Mesenchymal stem cell (in vitro differentiated cells and primary cell): Measurements from ENCODE around the gene C1QTNF4.
A peak's percentile ranks its signal among the peaks of the same experiment; 100 is the strongest.
"Not testable (repeated sequence)": the region's sequence is repeated elsewhere in the genome, so short reads cannot be mapped to it uniquely, and the experiment has no call there.

Source experiments
- DNase-seq: peaks from one replicate; pipeline ENCODE4 v3.0.0-alpha.2; 2013
- H2AFZ ChIP-seq: one replicate; pipeline ENCODE4 v1.6.1; 2013; ENCODE audit warnings: low read depth, mild to moderate bottlenecking, control low read depth, inconsistent platforms, low read length, moderate library complexity
- H2AK5ac ChIP-seq: 2 replicates; pipeline ENCODE4 v1.6.1; 2013; ENCODE audit warnings: low read length, moderate library complexity, mild to moderate bottlenecking, inconsistent platforms; ENCODE audit not compliant: severe bottlenecking
- H2BK120ac ChIP-seq: one replicate; pipeline ENCODE4 v1.6.1; 2013; ENCODE audit warnings: low read depth, mild to moderate bottlenecking, inconsistent platforms, low read length, moderate library complexity
- H2BK12ac ChIP-seq, 2 experiments: one replicate each; pipeline ENCODE4 v1.6.1; 2013; ENCODE audit warnings: inconsistent platforms in 2 of 2, low read length in 2 of 2, mild to moderate bottlenecking in 2 of 2, moderate library complexity in 2 of 2, control low read depth in 1 of 2
- H2BK15ac ChIP-seq: one replicate; pipeline ENCODE4 v1.6.1; 2013; ENCODE audit warnings: mild to moderate bottlenecking, low read depth, inconsistent platforms; ENCODE audit not compliant: poor library complexity, severe bottlenecking
- H2BK5ac ChIP-seq: 2 replicates; pipeline ENCODE4 v1.6.1; 2013; ENCODE audit warnings: low read depth, mild to moderate bottlenecking, low read length, control low read depth, inconsistent platforms; ENCODE audit not compliant: poor library complexity, severe bottlenecking
- H3K14ac ChIP-seq, 2 experiments: one replicate each; pipeline ENCODE4 v1.6.1; 2013; ENCODE audit warnings: inconsistent platforms in 2 of 2, low read length in 2 of 2, control low read depth in 1 of 2, mild to moderate bottlenecking in 1 of 2, moderate library complexity in 1 of 2
- H3K18ac ChIP-seq, 2 experiments: one replicate each; pipeline ENCODE4 v1.6.1; 2013; ENCODE audit warnings: inconsistent platforms in 2 of 2, low read length in 2 of 2, control low read depth in 1 of 2, low read depth in 1 of 2, mild to moderate bottlenecking in 1 of 2
- H3K23ac ChIP-seq, 2 experiments: one replicate each; pipeline ENCODE4 v1.6.1; 2013; ENCODE audit warnings: inconsistent platforms in 2 of 2, low read length in 2 of 2, mild to moderate bottlenecking in 2 of 2, moderate library complexity in 2 of 2, control low read depth in 1 of 2
- H3K27ac ChIP-seq: 2 replicates; pipeline ENCODE4 v1.5.1; 2013; ENCODE audit warnings: mild to moderate bottlenecking, moderate library complexity, low read length, control low read depth, inconsistent platforms; ENCODE audit not compliant: poor library complexity, severe bottlenecking
- H3K27me3 ChIP-seq, 2 experiments: 2 replicates each; pipeline versions ENCODE4 v1.6.1 to v1.7.0; 2013; ENCODE audit warnings: low read length in 2 of 2, mild to moderate bottlenecking in 2 of 2, moderate library complexity in 2 of 2, control low read depth in 1 of 2, inconsistent platforms in 1 of 2; ENCODE audit not compliant: control insufficient read depth in 1 of 2, insufficient read depth in 1 of 2
- H3K36me3 ChIP-seq, 2 experiments: 2 replicates each; pipeline versions ENCODE4 v1.6.1 to v1.7.0; 2013; ENCODE audit warnings: low read length in 2 of 2, control low read depth in 1 of 2, inconsistent platforms in 1 of 2, low read depth in 1 of 2, mild to moderate bottlenecking in 1 of 2; ENCODE audit not compliant: insufficient read depth in 2 of 2, control insufficient read depth in 1 of 2
- H3K4ac ChIP-seq, 2 experiments: one replicate each; pipeline ENCODE4 v1.6.1; 2013; ENCODE audit warnings: inconsistent platforms in 2 of 2, low read length in 2 of 2, mild to moderate bottlenecking in 2 of 2, moderate library complexity in 2 of 2, control low read depth in 1 of 2, low read depth in 1 of 2
- H3K4me1 ChIP-seq: 2 replicates; pipeline ENCODE4 v1.6.1; 2013; ENCODE audit warnings: low read depth, low read length, control low read depth; ENCODE audit not compliant: control insufficient read depth, insufficient read depth
- H3K4me2 ChIP-seq: 2 replicates; pipeline ENCODE4 v1.6.1; 2013; ENCODE audit warnings: low read length, mild to moderate bottlenecking, inconsistent platforms; ENCODE audit not compliant: poor library complexity, severe bottlenecking
- H3K4me3 ChIP-seq, 2 experiments: 2 replicates each; pipeline versions ENCODE4 v1.5.1 to v1.7.0; 2013; ENCODE audit warnings: low read length in 2 of 2, mild to moderate bottlenecking in 2 of 2, control low read depth in 1 of 2, low read depth in 1 of 2; ENCODE audit not compliant: insufficient read depth in 1 of 2
- H3K79me1 ChIP-seq: replicated peaks from 2 replicates; pipeline ENCODE4 v1.6.1; 2013; ENCODE audit warnings: mild to moderate bottlenecking, control low read depth, low read length, inconsistent platforms; ENCODE audit not compliant: poor library complexity, severe bottlenecking
- H3K9ac ChIP-seq: 2 replicates; pipeline ENCODE4 v1.7.0; 2013; ENCODE audit warnings: mild to moderate bottlenecking, low read length, moderate library complexity
- H3K9me3 ChIP-seq: 2 replicates; pipeline ENCODE4 v1.7.0; 2013; ENCODE audit warnings: mild to moderate bottlenecking, low read length; ENCODE audit not compliant: control insufficient read depth
- H4K8ac ChIP-seq: one replicate; pipeline ENCODE4 v1.6.1; 2013; ENCODE audit warnings: inconsistent platforms, mild to moderate bottlenecking, low read length, moderate library complexity
- H4K91ac ChIP-seq: one replicate; pipeline ENCODE4 v1.6.1; 2013; ENCODE audit warnings: mild to moderate bottlenecking, low read length, inconsistent platforms
- WGBS: methylation state at CpG from one replicate; pipeline ENCODE4 v1.1.7; 2013; ENCODE audit warnings: mixed read lengths; 5-methylcytosine and 5-hydroxymethylcytosine counted together

The C1QTNF4 gene

DNA sequence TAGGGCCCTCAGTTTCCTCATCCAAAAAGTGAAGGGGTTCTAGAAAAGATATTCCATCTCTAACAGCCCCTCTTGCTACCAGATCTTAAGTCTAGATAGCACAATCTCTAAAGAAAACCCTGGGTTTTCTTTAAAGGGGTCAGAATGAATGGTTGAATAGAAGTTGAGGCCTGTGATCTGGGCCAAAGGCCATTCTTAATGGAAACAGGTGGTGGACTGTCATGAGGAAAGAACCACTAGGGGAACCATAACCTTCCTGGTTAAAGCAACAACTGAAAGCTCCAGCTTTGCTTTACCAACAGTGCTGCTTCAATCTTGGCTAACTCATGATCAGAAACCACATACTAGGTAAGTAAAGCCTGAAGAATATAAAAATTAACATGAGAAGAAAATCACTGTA, 43.1 kb downstream of the C1QTNF4 start:
- no peaks in the 10 kb centered on the region for H3K27me3 ChIP-seq
- no peak overlapping the region for H2BK15ac ChIP-seq
- no peak overlapping the region for H2BK5ac ChIP-seq
- no peak overlapping the region for H2BK12ac ChIP-seq
- peak overlapping the region; percentile 23 for H3K4me2 ChIP-seq
- no peaks in the 10 kb centered on the region for H3K9me3 ChIP-seq
- no peaks in the 10 kb centered on the region for H3K79me1 ChIP-seq
- no peak overlapping the region for H2AK5ac ChIP-seq
- peak; percentile 66 for DNase-seq
- no peak overlapping the region for H2BK120ac ChIP-seq
- H3K4me1 ChIP-seq: peaks cover 7% of the 10 kb centered on the region
- H3K9ac ChIP-seq: peak overlapping the region; percentile 99
- no peak overlapping the region for H4K8ac ChIP-seq
- H3K14ac ChIP-seq: no peak overlapping the region
- no peak overlapping the region for H3K18ac ChIP-seq
- no peak overlapping the region for H3K27ac ChIP-seq
- H3K23ac ChIP-seq: no peak overlapping the region
- H3K4me3 ChIP-seq: peak overlapping the region in 1 of 2 experiments; percentile 97
- H2AFZ ChIP-seq: no peak overlapping the region
- no peak overlapping the region for H3K4ac ChIP-seq
- no peak overlapping the region for H4K91ac ChIP-seq
- peaks cover 6 to 7% of the 10 kb centered on the region in 2 experiments for H3K36me3 ChIP-seq

DNA sequence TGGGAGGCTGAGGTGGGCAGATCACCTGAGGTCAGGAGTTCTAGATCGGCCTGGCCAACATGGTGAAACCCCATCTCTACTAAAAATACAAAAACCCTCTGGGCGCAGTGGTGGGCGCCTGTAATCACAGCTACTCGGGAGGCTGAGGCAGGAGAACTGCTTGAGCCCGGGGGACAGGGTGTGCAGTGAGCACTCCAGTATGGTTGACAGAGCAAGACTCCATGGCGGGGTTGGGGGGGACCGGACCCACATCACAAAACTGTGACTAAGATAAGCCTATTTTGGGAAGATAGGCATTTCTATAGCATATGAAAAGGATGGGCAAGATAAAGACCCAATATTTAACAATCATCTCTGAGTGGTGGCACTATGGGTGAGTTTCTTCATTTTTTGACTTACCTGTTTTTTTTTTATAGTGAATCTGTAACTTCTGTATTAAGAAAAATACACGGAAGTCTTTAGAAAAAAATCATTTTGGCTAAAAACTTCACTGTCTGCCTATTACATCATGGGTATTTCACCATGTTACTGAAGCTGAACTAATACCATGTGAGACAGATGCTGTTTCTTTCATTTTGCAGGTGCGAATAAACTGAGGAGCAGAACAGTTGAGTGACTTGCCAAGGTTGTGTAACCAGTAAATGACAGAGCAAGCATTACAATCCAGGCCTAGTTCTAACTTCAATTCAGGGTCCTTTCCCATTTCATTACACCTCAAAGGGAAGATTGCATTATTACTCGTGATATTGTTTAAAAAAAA, 43.7 kb downstream of the C1QTNF4 start:
- H3K14ac ChIP-seq: no peak overlapping the region
- H2AK5ac ChIP-seq: no peak overlapping the region
- H2BK12ac ChIP-seq: no peak overlapping the region
- no peak overlapping the region for H4K8ac ChIP-seq
- H3K27ac ChIP-seq: no peak overlapping the region
- H3K4ac ChIP-seq: no peak overlapping the region
- H3K23ac ChIP-seq: no peak overlapping the region
- no peak overlapping the region for H2BK15ac ChIP-seq
- no peaks in the 10 kb centered on the region for H3K27me3 ChIP-seq
- peak overlapping the region in 1 of 2 experiments; percentile 97 for H3K4me3 ChIP-seq
- no peak overlapping the region for H3K18ac ChIP-seq
- over 99% methylated on average over 7 of the region's 10 CpGs for WGBS
- H2AFZ ChIP-seq: no peak overlapping the region
- H2BK5ac ChIP-seq: no peak overlapping the region
- H4K91ac ChIP-seq: no peak overlapping the region
- H3K9me3 ChIP-seq: no peaks in the 10 kb centered on the region
- H2BK120ac ChIP-seq: no peak overlapping the region
- H3K4me1 ChIP-seq: peaks cover 7% of the 10 kb centered on the region
- no peaks in the 10 kb centered on the region for H3K79me1 ChIP-seq
- peak overlapping the region; percentile 99 for H3K9ac ChIP-seq
- peaks cover 6 to 7% of the 10 kb centered on the region in 2 experiments for H3K36me3 ChIP-seq
- H3K4me2 ChIP-seq: no peak overlapping the region
- peak; percentile 10 for DNase-seq

DNA sequence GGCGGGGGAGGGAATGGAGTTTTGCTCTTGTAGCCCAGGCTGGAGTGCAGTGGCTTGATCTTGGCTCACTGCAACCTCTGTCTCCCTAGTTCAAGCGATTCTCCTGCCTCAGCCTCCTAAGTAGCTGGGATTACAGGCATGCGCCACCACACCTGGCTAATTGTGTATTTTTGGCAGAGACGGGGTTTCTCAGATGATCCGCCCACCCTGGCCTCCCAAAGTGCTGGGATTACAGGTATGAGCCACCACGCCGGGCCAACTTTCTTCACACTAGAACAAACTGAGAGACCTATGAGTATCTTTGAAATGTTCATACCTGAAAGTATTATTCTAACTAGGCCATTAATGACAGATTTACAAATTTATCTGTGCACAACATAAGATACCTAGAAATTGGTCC, 47.9 kb downstream of the C1QTNF4 start:
- WGBS: 100% methylated on average over 3 of the region's 7 CpGs
- H3K36me3 ChIP-seq: peaks cover 4 to 14% of the 10 kb centered on the region in 2 experiments

DNA sequence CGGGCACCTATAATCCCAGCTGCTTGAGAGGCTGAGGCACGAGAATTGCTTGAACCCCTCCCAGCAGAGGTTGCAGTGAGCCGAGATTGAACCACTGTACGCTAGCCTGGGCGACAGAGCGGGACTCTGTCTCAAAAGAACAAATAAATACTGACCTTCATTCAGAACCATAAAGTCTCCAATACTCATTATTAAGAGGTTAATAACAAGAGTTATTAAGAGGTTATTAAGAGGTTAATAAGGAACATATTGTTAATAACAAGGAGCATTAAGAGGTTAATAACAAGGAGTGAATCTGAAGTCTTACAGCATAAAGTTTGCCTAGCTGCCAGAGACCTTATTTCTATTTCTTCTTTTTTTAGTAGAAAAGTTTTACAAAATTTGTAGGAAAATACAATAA, 48.9 kb downstream of the C1QTNF4 start:
- Histone ChIP-seq H2BK5ac (no peak overlapping the region), H3K4me2 (no peak overlapping the region), H2AFZ (no peak overlapping the region), H3K18ac (no peak overlapping the region), H3K4me1 (peaks cover 9% of the 10 kb centered on the region), H4K91ac (no peak overlapping the region), H4K8ac (no peak overlapping the region), H3K9ac (no peak overlapping the region), H3K9me3 (no peaks in the 10 kb centered on the region), H3K27ac (no peak overlapping the region), H2BK120ac (no peak overlapping the region), H3K36me3 (peaks cover 2 to 13% of the 10 kb centered on the region in 2 experiments), H2BK15ac (no peak overlapping the region), H3K14ac (no peak overlapping the region), H3K27me3 (no peaks in the 10 kb centered on the region), H3K4ac (no peak overlapping the region), H2BK12ac (no peak overlapping the region), H2AK5ac (no peak overlapping the region), H3K23ac (no peak overlapping the region), H3K79me1 (no peaks in the 10 kb centered on the region), H3K4me3 (no peak overlapping the region)
- DNase-seq: no peak
- 100% methylated on average over 3 of the region's 6 CpGs for WGBS

More for the DNA sequence above, 47.9 kb downstream of the C1QTNF4 start:
- H2BK15ac ChIP-seq, H3K27ac ChIP-seq, H2BK12ac ChIP-seq, H3K14ac ChIP-seq, H3K4me1 ChIP-seq, H2BK120ac ChIP-seq, H3K9me3 ChIP-seq, H3K18ac ChIP-seq, H3K4ac ChIP-seq, H3K4me3 ChIP-seq, H3K4me2 ChIP-seq, H2AK5ac ChIP-seq, H3K23ac ChIP-seq, H3K79me1 ChIP-seq, H3K27me3 ChIP-seq, H2BK5ac ChIP-seq, H4K91ac ChIP-seq, H2AFZ ChIP-seq, H4K8ac ChIP-seq, H3K9ac ChIP-seq, DNase-seq: not testable (repeated sequence)
